ENCODE results near the gene INHBB. TPM values are rescaled to one million over a fixed set of nuclear protein-coding genes. Genes with fewer than 3 reads are reported as not detected.

Gene INHBB
- total RNA-seq, 1 donor from 2014 or later = 0.50 TPM

DNA sequence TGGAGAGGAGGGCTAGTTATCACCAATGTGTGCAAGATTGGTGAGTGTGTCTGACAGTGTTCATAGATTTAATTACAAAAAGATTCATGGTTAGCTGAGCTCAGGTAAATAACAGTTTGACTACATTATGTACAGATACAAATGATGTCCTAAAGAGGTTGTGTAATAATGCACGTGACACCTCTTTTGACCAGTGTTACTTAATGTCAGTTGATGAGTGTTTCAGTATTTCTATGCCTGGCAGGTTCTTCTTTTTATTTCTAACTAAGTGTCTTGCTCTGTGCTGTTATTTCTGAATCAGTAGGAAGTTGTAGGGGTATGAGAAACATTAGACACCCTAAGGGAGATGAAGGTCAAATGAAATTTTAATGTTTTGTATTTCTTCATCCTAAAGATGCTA, 7.9 kb upstream of the INHBB start:
- no peak for DNase-seq (ENCODE audit: low read depth)
- H3K36me3 ChIP-seq (ENCODE audit: control insufficient read depth, insufficient read depth, low read length) = no peaks in the 10 kb centered on the region
- H3K27me3 ChIP-seq (ENCODE audit: control insufficient read depth, insufficient read depth, low read length) = peaks cover 35% of the 10 kb centered on the region
- TF ChIP-seq, protein P1, sequence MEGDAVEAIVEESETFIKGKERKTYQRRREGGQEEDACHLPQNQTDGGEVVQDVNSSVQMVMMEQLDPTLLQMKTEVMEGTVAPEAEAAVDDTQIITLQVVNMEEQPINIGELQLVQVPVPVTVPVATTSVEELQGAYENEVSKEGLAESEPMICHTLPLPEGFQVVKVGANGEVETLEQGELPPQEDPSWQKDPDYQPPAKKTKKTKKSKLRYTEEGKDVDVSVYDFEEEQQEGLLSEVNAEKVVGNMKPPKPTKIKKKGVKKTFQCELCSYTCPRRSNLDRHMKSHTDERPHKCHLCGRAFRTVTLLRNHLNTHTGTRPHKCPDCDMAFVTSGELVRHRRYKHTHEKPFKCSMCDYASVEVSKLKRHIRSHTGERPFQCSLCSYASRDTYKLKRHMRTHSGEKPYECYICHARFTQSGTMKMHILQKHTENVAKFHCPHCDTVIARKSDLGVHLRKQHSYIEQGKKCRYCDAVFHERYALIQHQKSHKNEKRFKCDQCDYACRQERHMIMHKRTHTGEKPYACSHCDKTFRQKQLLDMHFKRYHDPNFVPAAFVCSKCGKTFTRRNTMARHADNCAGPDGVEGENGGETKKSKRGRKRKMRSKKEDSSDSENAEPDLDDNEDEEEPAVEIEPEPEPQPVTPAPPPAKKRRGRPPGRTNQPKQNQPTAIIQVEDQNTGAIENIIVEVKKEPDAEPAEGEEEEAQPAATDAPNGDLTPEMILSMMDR (IDR thresholded peaks at IDR 0.05; ENCODE audit: insufficient read depth, low read length, poor library complexity, severe bottlenecking) = no peak
- no peak overlapping the region for H3K4me3 ChIP-seq (ENCODE audit: low read depth, low read length)

DNA sequence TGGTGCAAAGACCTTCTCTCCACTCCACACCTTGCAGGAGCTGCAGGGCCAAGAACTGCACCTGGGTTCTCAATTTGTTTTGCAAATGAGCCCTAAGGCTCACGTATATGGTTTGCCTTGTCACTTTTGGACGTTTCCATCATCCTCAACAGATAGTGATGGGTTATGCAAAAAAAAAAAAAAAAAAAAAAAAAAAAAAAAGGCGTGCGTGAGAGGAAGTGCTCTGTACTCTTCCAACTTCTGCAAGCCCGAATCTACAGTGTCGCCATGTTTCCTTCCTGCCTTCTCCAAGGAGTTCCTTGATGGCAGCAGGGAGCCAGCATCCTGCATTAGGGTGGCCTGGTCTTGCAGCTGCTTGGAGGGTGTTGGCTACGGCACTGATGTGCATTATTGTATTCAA, 4.0 kb upstream of the INHBB start:
- H3K27me3 ChIP-seq (ENCODE audit: control insufficient read depth, insufficient read depth, low read length) = peaks cover 65% of the 10 kb centered on the region
- DNase-seq (ENCODE audit: low read depth) = no peak
- TF ChIP-seq, protein P1 (IDR thresholded peaks at IDR 0.05; ENCODE audit: insufficient read depth, low read length, poor library complexity, severe bottlenecking) = no peak
- H3K36me3 ChIP-seq (ENCODE audit: control insufficient read depth, insufficient read depth, low read length) = no peaks in the 10 kb centered on the region
- H3K4me3 ChIP-seq (ENCODE audit: low read depth, low read length) = no peak overlapping the region

DNA sequence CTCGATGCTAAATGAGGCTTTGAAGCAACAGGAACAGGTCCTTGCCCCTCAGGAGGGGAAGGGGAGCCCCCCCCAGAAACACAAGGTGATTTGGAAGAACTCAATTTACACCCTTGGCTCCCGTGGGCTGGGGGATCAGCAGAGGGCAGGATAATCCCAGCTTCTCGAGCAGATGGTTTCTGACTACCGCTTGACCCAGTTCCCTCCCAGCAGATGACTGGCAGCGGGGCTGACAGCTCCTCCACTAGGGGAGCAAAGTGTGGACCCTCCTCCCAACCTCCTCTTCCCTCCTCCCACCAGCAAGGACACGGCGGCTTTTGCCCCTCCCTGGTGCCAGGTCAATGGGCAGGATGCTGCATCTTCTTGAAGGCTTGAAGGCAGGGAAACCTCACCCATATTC, 3.5 kb upstream of the INHBB start:
- TF ChIP-seq, protein P1 (IDR thresholded peaks at IDR 0.05; ENCODE audit: insufficient read depth, low read length, poor library complexity, severe bottlenecking) = no peak
- no peak for DNase-seq (ENCODE audit: low read depth)
- no peak overlapping the region for H3K4me3 ChIP-seq (ENCODE audit: low read depth, low read length)
- no peaks in the 10 kb centered on the region for H3K36me3 ChIP-seq (ENCODE audit: control insufficient read depth, insufficient read depth, low read length)
- H3K27me3 ChIP-seq (ENCODE audit: control insufficient read depth, insufficient read depth, low read length) = peaks cover 70% of the 10 kb centered on the region

GRCh38 chr2:120343100-120343432, 2.9 kb upstream of the INHBB start:
- Histone ChIP-seq H3K4me3 (ENCODE audit: low read depth, low read length) (no peak overlapping the region), H3K36me3 (ENCODE audit: control insufficient read depth, insufficient read depth, low read length) (no peaks in the 10 kb centered on the region), H3K27me3 (ENCODE audit: control insufficient read depth, insufficient read depth, low read length) (peaks cover 76% of the 10 kb centered on the region)
- no peak for DNase-seq (ENCODE audit: low read depth)
- TF ChIP-seq, protein P1 (IDR thresholded peaks at IDR 0.05; ENCODE audit: insufficient read depth, low read length, poor library complexity, severe bottlenecking) = no peak

- no peaks in the 10 kb centered on the region for H3K36me3 ChIP-seq (ENCODE audit: control insufficient read depth, insufficient read depth, low read length)
- H3K4me3 ChIP-seq (ENCODE audit: low read depth, low read length) = no peak overlapping the region
- no peak for DNase-seq (ENCODE audit: low read depth)
- TF ChIP-seq, protein P1 (IDR thresholded peaks at IDR 0.05; ENCODE audit: insufficient read depth, low read length, poor library complexity, severe bottlenecking) = peak; percentile 79
- peaks cover 78% of the 10 kb centered on the region for H3K27me3 ChIP-seq (ENCODE audit: control insufficient read depth, insufficient read depth, low read length)
These were observed 2.4 kb upstream of the INHBB start for GRCh38 chr2:120343433-120344105.

All from kidney epithelial cell (primary cell).